GDM1 (cell line): ENCODE data around the gene PITX1.

Experiments used
- DNase-seq: peaks from one replicate; lab custom pipeline; 2025; lab: John Stamatoyannopoulos, UW

The PITX1 gene

DNA sequence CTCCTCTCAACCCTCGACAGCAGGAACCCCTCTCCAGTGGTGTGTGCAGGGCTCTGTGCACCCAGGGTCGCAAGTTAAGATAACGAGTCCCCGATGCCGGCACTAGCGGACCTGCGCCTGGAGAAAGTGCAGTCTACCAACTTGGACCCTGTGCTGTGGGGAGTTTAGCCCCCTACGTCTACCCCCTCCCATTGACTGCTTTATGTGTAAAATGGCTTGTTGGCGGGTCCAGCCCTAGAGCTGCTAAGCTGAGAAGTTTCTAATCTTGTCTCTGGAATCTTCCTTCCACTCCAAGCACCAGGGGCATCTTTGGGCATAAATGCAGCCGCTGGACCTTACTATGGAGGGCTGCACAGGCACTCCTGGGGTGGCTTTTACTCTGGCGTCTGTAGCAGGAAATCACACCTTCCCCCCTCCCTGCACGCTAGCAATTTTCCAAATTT is 7.1 kb upstream of the PITX1 start:
- DNase-seq = no peak

DNA sequence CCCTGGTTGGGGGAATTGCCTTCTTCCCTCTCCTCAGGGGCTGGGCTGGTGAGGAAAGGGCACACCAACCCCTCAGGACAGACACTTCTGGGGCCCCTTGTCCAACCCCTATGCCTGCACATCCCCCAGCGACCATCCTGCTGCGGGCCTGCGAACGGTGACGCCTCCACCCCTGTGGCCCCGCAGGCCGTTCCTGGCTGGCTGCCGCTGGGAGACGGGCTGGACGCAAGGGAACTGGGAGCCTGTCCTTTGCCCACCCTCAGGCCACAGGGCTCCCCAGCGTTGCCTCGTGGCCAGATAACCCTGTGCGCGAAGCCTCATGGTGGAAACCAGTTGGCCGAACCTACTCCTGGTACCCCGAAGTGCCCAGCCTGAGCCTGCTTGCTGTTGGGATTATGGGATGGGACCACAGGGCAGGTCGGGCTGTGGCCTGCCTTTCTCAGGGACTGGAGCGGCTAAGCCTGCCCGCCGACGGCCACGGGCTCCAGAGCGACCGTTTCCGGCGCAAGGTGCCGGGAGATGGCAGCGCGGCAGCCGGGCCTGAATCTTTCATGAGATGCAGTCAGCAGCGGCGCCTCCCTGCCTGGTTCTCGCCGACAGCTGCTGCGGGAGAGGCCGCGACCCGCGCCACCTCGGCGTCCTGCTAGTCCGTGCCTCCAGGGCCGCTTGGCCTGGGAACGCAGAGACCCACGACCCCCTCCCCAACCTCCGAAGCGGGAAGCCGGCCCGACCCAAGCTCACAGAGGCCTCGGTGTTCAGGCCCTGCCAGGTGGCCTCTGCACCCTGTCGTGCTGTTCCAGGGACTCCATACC is 6.5 kb upstream of the PITX1 start:
- DNase-seq = no peak

DNA sequence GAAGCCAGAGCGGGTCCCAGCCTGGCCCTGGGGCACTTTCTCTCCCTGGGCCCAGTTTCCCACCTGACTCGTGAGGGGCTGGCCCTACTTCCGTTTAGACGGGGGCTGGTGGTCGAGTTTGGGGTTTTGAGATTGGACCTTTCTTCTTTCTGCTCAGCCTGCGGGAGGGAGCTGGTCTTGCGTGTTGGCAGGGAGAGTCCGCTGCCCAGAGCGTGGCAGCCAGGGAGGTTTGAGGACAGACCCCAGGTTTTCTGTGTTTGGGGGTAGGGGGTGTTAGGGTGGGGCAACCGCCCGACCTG is 6.0 kb upstream of the PITX1 start:
- DNase-seq = no peak

DNA sequence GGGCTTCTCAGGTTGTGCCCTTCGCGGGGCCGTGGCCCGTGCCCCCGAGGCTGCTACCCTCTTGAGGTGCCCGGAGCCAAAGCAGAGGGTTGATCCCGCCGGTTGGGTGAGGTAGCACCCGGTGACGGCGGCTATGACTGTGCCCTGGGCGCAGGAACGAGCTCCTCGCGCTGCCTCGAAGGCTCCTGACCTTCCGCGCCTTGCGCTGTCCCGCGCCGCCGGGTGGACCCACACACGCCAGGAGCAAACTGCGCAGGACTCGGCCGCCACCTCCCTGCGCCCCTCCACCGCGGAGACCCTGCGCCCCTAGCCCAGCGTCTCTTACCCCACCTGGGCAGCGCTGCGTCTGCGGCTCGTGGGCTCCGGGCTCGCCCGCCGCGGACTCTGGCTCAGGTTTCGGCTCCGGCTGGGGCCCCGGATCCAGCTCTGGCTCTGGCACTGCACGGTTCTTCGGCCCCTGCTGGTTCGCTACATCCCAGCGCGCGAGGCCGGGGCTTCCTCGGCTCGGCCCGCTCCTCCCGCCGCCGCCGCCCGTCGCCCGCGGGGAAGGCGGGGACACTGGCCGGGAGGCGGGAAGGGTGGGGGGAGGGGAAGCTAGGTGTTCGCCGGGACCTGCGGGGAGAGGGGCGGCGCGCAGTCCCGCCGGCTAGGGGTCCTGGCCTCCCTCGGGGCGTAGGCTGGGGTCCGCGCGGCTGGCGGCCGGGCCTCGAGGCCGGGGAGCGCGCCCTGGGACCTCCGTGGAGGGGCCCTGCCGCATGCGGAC is 5.4 kb upstream of the PITX1 start:
- no peak for DNase-seq

DNA sequence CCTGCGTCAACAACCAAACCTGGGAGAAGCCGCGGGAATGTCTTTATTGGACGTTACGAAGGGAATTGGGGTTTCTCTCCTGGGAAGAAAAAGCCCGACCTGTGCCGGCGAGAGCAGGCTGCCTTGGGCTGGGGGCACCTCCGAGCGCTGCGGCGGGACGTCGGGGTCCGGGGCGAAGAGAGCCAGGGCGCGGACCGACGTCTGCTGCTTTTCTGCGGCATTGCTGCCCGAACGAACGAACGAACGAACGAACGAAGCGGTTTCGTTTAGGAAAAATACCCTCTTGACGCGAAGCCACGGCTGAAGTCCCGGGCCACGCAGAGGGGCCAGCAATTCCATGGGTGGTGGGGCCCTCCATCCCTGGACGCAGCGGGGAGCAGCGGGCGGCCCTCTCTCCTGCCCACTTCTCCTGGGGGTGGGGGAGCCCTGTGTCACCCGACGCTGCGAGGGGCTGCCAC is 4.8 kb upstream of the PITX1 start:
- DNase-seq = no peak

DNA sequence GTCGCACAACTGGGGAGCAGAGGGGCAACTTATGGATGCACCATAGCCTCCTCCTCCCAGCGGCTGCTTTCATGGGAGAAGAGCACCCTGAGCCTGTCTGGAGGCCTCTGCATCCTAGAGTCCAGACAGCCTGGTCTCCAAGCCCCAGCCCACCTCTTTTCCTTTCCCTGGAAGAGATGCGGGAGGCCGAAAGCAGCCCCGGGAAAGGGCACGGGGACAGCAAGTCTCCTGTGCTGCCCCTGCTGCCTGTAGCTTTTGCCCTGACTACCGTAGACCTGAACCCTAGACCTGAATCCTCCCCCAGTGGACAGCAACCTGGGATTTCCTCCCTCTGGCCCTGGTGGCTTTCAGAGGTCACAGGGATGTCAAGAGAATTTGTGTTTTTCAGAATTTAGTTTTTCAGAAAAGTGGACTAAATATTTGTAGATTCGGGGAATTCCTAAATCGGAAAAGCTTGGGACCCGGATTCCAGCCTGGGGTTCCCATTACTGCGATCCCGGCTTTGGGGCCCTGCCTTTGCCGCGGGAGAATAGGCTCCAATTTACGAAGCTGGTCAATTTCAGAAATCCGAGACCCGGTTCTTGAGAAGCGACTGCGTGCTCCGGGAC is 4.3 kb upstream of the PITX1 start:
- no peak for DNase-seq

DNA sequence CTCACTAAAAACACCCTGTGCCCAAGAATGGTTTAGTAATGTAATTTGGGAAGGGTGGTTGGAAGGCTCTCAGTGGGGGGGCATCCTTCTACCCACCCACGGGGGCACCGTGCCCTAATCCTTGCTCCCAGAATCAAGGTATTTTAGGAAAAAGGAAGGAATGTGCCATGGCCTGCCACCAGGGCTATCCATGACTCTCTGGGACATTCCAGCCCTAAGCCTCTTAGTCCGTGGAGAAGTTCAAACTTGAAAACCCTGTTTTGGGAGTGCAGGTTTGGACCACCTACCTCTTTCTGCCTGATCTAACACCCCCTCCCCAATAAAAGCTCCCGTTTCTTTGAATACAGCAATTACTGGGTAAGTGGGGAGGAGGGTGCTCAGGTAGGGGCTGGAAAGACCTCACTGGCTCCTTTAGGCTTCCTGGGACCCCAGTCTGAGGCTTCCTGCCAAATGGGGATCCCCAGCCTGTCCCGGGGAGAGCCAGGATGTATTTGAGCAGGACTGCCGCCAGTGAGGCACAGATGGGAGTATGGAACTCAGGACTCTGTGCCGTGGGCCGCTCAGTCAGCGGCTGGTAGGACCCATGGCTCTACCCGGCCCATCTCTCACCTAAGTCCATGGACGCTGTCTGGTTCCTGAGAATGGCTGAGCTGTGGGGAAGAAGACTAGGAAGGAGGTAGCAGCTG is 3.6 kb upstream of the PITX1 start:
- no peak for DNase-seq

DNA sequence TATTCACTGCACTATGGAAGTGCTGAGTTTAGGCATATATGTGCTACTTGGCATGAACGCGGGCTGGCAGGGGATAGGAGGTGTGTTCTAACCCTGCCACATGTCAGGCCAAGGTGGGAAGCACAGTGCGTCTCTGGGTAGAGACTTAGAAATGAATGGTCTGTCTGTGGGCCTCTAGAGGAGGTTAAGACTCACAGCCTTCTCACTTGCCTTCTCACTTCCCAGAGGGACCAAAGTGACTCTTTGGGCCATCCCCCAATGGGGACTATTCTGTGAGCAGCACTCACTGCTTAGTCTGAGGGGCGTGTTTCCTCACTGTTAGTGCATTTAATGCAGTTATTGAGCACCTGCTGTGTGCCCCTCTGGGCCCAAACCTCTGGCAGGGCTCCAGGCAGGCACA is 2.4 kb upstream of the PITX1 start:
- DNase-seq = no peak

DNA sequence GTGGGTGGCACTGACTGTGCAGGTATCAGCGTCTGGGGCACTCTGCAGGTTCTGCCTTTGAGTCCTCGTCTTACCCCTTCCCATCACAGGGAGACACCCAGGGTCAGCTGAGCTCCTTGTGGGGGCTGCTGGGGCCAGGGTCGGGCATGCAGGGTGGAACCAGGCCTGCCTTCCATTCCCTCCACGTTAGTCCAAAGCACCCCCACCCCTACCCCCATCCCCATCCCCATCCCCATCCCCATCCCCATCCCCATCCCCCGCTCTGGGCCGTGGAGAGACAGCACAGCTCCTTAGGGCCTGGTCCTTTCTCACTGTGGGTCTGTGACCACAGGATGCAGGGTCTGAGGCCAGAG is 1.6 kb upstream of the PITX1 start:
- no peak for DNase-seq

DNA sequence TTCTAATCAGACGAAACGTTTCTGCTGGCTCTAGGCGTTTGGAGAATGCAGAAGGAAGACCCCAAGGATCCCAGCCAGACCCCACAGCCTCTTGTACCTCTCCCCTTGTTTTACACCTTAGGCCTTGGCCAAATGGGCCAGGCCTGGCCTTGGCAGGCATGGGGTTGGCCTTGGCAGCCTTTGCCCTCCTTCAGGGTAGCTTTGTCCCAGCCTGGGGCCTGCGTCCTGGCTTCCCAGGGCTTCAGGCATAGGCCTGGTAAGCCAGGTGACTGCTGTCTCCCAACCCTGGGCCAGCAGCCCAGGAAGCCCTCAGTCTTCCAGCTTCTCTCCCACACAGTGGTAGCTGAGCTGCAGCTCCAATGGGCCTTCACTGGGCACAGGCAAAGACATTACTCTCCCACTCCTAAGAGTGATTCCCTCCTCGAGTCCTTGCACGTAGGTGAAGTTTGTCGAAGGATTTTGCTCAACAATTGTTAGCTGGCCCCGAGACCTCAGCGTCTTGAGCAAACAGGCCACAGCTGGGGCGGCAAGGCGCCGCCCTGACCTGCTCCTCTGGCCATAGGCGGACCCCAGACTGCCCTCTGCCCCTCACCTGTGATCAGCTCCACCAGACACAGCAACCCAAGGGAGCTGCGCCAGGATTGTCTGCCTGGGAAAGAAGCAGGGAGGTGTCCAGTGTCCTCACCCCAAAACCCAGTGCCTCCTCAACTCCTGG is 1.1 kb upstream of the PITX1 start:
- no peak for DNase-seq

DNA sequence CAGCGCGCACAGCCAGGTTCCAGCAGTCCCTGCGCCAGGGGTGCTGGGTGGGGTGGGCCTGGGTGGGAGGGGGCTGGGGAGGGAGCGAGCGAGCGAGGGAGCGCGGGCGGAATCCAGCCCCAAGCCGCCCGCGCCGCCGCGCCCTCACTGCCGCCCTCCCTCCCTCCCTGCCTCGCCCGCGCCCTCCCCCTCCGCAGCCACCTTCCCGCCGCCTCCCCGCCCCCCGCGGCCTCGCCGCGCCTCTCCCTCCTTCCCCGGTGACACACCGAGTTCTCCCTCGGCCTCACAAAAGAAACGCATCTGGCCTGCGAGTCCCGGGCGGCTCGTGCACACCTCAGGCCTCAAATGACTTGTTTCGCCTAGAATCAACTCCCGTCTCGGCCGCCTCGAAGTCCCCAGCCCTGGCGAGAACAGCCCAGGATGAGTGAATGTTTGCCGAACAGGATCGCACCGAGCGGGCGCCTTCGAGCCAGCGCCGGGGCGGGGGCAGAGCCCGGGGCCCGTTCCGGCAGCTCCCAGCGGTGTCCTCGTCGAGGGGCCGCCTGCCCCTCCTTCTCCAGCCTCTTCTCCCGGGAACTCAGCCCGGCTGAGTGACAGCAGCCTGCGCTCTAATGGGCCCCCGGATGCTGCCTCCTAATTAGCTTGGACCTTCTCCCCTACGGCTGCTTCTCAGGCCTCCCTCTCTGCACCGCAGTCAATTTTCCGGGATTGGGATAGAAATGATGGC is 371 bp upstream of the PITX1 start:
- no peak for DNase-seq

DNA sequence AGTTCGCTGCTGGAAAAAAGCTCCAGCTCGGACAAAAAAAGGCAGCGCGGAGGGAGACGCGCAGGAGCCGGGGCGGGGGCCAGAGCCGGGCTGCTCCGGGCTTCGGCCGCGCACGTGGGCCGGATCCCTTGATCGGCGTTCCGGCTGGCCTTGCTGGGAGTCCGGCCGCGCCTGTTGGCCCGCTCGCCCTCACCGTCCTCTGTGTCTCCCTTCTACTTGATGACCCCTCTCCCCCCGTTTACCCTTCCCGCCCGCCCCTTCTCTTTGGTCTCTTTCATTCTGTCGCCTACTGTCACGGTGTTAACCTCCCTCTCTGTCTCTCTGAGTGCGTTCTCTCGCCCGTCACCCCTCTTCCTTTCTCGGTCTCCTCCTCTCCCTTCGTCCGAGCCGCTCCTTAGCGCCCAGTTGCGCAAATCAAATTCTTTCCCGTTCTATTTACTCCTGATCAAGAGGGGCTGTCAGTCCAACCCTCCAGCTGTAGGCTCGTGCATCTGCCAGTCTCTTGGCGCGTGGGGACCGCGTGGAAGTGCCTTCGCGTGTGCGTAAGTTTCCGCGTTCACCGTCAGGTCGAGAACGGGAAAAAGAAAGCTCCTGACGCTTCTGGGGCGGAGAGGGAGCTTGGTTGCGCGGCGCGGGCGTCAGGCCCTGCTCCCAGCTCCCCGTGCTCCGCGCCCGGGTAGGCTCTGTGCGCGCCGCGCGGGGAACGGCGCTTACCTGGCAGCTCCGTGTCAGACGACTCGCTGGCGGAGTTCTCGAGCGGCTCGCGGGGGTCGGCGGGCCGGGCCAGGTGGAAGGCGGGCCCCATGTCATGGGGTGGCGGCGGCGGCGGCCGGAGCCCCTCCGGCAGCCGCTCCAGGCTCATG is 798 bp downstream of the PITX1 start:
- no peak for DNase-seq

DNA sequence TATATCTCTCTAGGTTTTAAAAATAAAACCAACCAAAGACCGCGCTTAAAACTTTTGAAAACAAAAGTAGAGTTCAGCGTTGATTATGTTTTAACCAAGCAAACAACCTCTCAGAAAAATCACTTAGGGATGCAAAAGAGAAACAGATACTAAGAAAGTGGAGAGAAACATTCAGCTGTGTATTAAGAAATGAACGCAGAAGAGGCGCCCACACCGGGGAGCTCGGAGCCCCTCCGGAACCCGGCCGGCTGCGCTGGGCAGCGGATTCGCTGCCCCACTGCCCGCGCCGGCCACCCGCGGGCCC is 1.4 kb downstream of the PITX1 start:
- DNase-seq = no peak

DNA sequence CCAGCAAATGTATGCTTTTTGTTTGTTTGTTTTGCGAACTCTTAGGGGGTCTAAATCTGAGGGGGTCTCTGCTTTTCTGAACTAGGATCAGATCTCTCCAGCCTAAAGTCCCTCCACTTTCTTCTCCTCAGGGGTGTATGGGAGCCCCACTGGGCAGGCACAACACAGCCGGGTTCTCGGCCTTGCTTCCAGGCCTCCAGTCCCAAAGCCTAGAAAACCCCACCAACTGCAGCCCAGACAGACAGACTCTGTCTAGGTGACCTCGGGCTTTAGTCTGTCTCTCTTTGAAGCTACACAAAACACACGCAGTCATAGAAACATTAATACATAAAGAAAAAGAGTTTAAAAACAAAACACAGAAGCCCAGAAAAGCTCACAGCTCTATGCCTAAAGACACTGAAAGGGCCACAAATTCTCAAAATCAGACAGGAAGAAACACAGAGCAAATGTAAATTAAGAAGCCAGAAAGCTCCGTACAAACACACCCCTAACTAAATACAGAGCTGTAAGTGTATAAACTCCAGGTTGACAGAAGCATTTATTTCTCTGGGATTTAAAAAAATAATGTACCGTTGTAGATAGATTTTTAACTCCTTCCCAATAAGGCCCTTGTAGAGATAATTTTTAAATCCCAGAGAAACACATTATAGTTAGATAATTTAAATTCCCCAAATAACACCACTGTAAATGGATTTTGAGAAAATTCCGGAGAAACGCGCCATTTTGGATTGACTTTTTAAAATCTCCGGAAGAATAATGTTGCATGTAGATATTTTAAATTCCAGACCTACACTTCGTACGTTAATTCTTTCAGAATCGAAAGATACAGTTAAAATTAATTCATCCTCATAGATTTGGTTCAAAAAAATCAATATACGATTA is 2.0 kb downstream of the PITX1 start:
- no peak for DNase-seq

DNA sequence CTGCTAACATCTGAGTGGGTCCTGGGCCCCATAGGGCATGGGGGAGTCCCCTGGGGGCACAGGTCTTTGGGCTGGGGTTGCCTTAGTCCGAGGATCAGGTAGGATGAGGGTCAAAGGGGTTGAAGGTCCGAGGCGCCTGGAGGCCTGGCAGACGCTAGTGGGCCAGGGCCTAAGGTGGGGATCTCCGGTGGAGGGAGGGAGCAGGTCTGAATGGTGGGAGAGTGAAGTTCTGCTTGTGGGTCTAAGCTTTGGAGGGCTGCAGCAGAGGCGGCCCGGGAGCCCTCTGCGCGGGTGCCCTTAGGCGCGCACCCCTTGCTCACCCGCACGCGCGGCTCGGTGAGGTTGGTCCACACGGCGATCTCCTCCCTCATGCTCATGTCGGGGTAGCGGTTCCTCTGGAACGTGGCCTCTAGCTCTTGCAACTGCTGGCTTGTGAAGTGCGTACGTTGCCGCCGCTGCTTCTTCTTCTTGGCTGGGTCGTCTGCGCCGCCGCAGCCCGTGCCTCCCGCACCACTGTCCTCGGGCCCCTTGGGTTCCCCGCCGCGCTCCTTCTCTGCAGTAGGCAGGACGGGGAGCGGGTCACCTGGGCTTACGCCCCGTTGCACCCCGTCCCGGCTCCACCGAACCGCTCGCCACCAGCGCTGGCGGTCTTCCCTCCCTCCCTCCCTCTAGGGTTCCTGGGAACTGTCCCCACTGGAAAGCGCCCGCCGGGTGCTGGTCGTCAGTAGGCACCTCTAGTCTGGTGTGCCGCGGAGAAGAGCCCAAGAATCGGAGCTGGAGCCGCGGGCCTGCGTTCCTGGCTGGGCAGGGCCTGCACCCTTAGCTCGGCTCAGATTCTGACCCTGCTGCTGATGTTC is 2.8 kb downstream of the PITX1 start:
- no peak for DNase-seq

DNA sequence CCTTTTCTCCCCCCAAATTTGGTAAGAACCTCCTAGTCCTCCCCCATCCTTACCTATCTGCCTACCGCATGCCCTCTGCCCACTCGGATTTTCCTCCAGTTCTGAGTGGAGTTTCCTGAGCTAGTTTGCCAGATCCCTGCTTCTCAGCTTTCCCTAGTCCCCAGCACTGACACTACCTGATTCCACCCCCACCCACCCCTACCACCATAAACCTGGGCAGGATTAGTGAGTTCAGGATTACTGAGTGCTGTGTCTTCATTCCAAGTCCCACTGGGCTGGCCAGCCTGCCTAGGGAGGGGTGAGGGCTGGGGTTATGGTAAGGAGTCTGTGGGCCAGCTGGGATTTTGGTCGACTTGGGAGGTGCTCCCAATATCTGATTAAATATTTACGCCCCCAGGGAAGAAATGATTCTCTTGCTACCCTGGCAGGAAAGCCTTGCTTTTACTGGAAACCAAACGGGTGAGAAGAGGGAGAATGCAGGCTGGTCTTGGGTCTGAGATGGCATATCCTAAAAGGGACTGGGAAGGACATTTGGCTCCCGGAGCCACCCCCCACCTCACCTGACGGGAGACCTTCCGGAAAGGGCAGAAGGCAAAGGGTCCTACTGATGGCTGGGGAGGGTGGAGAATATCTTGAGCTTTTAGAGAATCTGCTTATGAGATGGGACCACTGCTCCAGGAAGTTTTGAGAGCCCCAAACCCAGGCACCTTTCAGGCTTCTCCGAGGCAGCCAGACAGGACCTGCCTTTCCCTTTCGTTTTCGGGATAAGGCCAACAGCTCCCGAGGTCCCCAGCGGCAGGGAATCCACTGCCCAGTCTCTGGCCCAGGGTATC is 3.7 kb downstream of the PITX1 start:
- DNase-seq = no peak

DNA sequence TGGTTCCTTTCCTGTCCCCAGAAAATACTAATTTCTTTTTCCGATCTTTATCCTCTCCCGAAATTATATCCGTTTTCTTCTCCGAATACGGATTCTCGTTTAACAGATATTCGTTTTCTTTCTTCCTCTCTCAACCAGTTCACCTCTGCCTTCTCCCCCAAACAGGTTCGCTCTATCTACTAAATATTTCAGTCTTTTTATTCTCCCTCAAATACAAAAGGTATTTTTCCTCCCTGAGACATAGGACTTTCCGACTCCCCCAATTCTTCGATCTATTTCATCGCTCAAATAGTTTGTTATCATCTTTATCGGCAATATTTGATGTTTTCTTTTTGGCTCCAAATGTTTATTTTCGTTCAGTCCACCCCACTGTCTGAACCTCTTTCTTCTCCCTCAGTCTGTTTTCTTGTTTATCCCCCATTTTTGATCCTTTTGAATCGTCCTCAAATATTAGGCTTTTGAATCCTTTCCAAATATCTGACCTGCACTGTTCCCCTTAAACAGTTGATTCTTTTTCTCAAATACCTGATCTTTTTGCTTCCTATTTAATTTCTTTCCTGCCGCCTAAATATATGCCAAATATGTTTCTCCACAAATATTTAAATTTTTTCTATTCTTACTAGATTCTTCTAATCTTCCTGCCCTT is 4.4 kb downstream of the PITX1 start:
- no peak for DNase-seq
